Measurements from ENCODE around the gene KDM1A. TPM values are rescaled to one million over a fixed set of nuclear protein-coding genes. Genes with fewer than 3 reads are reported as not detected.
"Not testable (repeated sequence)": the region's sequence is repeated elsewhere in the genome, so short reads cannot be mapped to it uniquely, and the experiment has no call there.

KDM1A gene
- total and polyA plus RNA-seq, 2 donors (not counting 3 experiments of a cell fraction or from before 2014, with no cell fraction given) = 105 to 111 TPM

- CTCF ChIA-PET = interaction anchor here (0.5 to 3.5 kb wide), 19 partner anchors 11 to 661 kb away, joined by 3 to 58 read pairs (median 5); partner anchors contain the start of gene HTR1D
- Histone ChIP-seq H3K27ac (ENCODE audit: insufficient read depth, low read depth, low read length) (no peak overlapping the region), H3K9me1 (replicated peaks; ENCODE audit: control insufficient read depth, extremely low read depth, insufficient read depth, low read length) (no peaks in the 10 kb centered on the region), H3K4me1 (ENCODE audit: control insufficient read depth, extremely low read depth, insufficient read depth, low read length) (peaks cover 12% of the 10 kb centered on the region), H3K9ac (replicated peaks; ENCODE audit: extremely low read depth, insufficient read depth, low read length) (peak overlapping the region; percentile 28), H3K36me3 (ENCODE audit: control insufficient read depth in 2 of 2, extremely low read depth in 1 of 2, insufficient read depth in 2 of 2, low read length in 2 of 2) (no peaks in the 10 kb centered on the region), H3K79me2 (ENCODE audit: control insufficient read depth, insufficient read depth, low read length) (no peaks in the 10 kb centered on the region), H2AFZ (ENCODE audit: low read depth, low read length) (peak overlapping the region; percentile 55), H3K4me3 (replicated peaks in 1 of 3; ENCODE audit: insufficient read depth in 1 of 3, low read depth in 1 of 3, low read length in 3 of 3) (no peak overlapping the region), H3K4me2 (ENCODE audit: insufficient read depth, low read length) (peak overlapping the region; percentile 64), H4K20me1 (replicated peaks; ENCODE audit: control insufficient read depth, extremely low read depth, insufficient read depth, low read length) (no peaks in the 10 kb centered on the region), H3K9me3 (replicated peaks; ENCODE audit: control insufficient read depth, insufficient read depth, low read length) (no peaks in the 10 kb centered on the region), H3K27me3 (ENCODE audit: control insufficient read depth in 2 of 2, insufficient read depth in 2 of 2, low read length in 2 of 2) (no peaks in the 10 kb centered on the region)
- FAIRE-seq (peak; percentile 58), DNase-seq (ENCODE audit: low read depth, low spot score) (peak; percentile 83)
- intact Hi-C loops (cut with micrococcal nuclease) (loop anchor here (1.0 to 10.0 kb wide), 8 partner anchors 106 to 658 kb away; no protein-coding TSS in a partner anchor), dilution Hi-C loops (cut with MboI; ENCODE audit: extremely low pct_ligation_motif_present, low sequenced_read_pairs) (no loop called here)
- BruUV-seq (replicated peaks) = no TSS peak
- POLR2A ChIA-PET = no interaction called here
- TF ChIP-seq EZH2 (IDR thresholded peaks at IDR 0.05; ENCODE audit: borderline replicate concordance, low read depth, low read length, severe bottlenecking) (no peak), CTCF (IDR thresholded peaks at IDR 0.05; ENCODE audit: extremely low read depth in 1 of 2, insufficient read depth in 1 of 2, low read depth in 1 of 2, low read length in 2 of 2) (peak; percentile 81 to 87)
These were observed 42.6 kb upstream of the KDM1A start for GRCh38 chr1:22976461-22977243.

- H3K27me3 ChIP-seq (ENCODE audit: control insufficient read depth in 2 of 2, insufficient read depth in 2 of 2, low read length in 2 of 2) = peaks cover 0 to 8% of the 10 kb centered on the region in 2 experiments
- CTCF ChIA-PET = interaction anchor here (1.6 to 3.5 kb wide), 2 partner anchors 200 to 206 kb away, joined by 8 to 58 read pairs; no protein-coding TSS in a partner anchor
- H2AFZ ChIP-seq (ENCODE audit: low read depth, low read length) = no peak overlapping the region
- H3K4me3 ChIP-seq (replicated peaks in 1 of 3; ENCODE audit: insufficient read depth in 1 of 3, low read depth in 1 of 3, low read length in 3 of 3) = no peak overlapping the region
- H3K9me1 ChIP-seq (replicated peaks; ENCODE audit: control insufficient read depth, extremely low read depth, insufficient read depth, low read length) = no peaks in the 10 kb centered on the region
- TF ChIP-seq EZH2 (IDR thresholded peaks at IDR 0.05; ENCODE audit: borderline replicate concordance, low read depth, low read length, severe bottlenecking) = no peak
- TF ChIP-seq FOS (IDR thresholded peaks at IDR 0.05; ENCODE audit: borderline replicate concordance, insufficient read depth, low read length) = peak; percentile 22
- no TSS peak for BruUV-seq (replicated peaks)
- H4K20me1 ChIP-seq (replicated peaks; ENCODE audit: control insufficient read depth, extremely low read depth, insufficient read depth, low read length) = no peaks in the 10 kb centered on the region
- intact Hi-C loops (cut with micrococcal nuclease) = loop anchor here (5.0 to 10.0 kb wide), 3 partner anchors 104 to 657 kb away; no protein-coding TSS in a partner anchor
- H3K4me2 ChIP-seq (ENCODE audit: insufficient read depth, low read length) = no peak overlapping the region
- POLR2A ChIA-PET = no interaction called here
- peaks cover 12% of the 10 kb centered on the region for H3K4me1 ChIP-seq (ENCODE audit: control insufficient read depth, extremely low read depth, insufficient read depth, low read length)
- DNase-seq (ENCODE audit: low read depth, low spot score) (no peak), FAIRE-seq (no peak)
- H3K27ac ChIP-seq (ENCODE audit: insufficient read depth, low read depth, low read length) = no peak overlapping the region
- no peaks in the 10 kb centered on the region for H3K9me3 ChIP-seq (replicated peaks; ENCODE audit: control insufficient read depth, insufficient read depth, low read length)
- dilution Hi-C loops (cut with MboI; ENCODE audit: extremely low pct_ligation_motif_present, low sequenced_read_pairs) = no loop called here
- H3K79me2 ChIP-seq (ENCODE audit: control insufficient read depth, insufficient read depth, low read length) = no peaks in the 10 kb centered on the region
- no peak overlapping the region for H3K9ac ChIP-seq (replicated peaks; ENCODE audit: extremely low read depth, insufficient read depth, low read length)
- H3K36me3 ChIP-seq (ENCODE audit: control insufficient read depth in 2 of 2, extremely low read depth in 1 of 2, insufficient read depth in 2 of 2, low read length in 2 of 2) = no peaks in the 10 kb centered on the region
These were observed 41.0 kb upstream of the KDM1A start for GRCh38 chr1:22978299-22978698.

GRCh38 chr1:22980471-22980790 lies 38.8 kb upstream of the KDM1A start:
- H3K79me2 ChIP-seq (ENCODE audit: control insufficient read depth, insufficient read depth, low read length); H3K4me3 ChIP-seq (replicated peaks in 1 of 3; ENCODE audit: insufficient read depth in 1 of 3, low read depth in 1 of 3, low read length in 3 of 3); H3K9ac ChIP-seq (replicated peaks; ENCODE audit: extremely low read depth, insufficient read depth, low read length); H3K9me3 ChIP-seq (replicated peaks; ENCODE audit: control insufficient read depth, insufficient read depth, low read length); CTCF ChIA-PET; dilution Hi-C loops (cut with MboI; ENCODE audit: extremely low pct_ligation_motif_present, low sequenced_read_pairs); FAIRE-seq; POLR2A ChIA-PET; H3K27me3 ChIP-seq (ENCODE audit: control insufficient read depth in 2 of 2, insufficient read depth in 2 of 2, low read length in 2 of 2); DNase-seq (ENCODE audit: low read depth, low spot score); H3K4me1 ChIP-seq (ENCODE audit: control insufficient read depth, extremely low read depth, insufficient read depth, low read length); H4K20me1 ChIP-seq (replicated peaks; ENCODE audit: control insufficient read depth, extremely low read depth, insufficient read depth, low read length); H3K9me1 ChIP-seq (replicated peaks; ENCODE audit: control insufficient read depth, extremely low read depth, insufficient read depth, low read length); H3K27ac ChIP-seq (ENCODE audit: insufficient read depth, low read depth, low read length); BruUV-seq (replicated peaks); H2AFZ ChIP-seq (ENCODE audit: low read depth, low read length); intact Hi-C loops (cut with micrococcal nuclease); H3K4me2 ChIP-seq (ENCODE audit: insufficient read depth, low read length); H3K36me3 ChIP-seq (ENCODE audit: control insufficient read depth in 2 of 2, extremely low read depth in 1 of 2, insufficient read depth in 2 of 2, low read length in 2 of 2): not testable (repeated sequence)
